Suppressor macrophage treated with lipopolysaccharide for 4 hours (primary cell): ENCODE data around the gene EPHX1.
A peak's percentile ranks its signal among the peaks of the same experiment; 100 is the strongest.
"Not testable (repeated sequence)": the region's sequence is repeated elsewhere in the genome, so short reads cannot be mapped to it uniquely, and the experiment has no call there.

Source experiments
- DNase-seq: peaks from one replicate; pipeline ENCODE4 v3.0.0-alpha.2; 2020

The EPHX1 gene

DNA sequence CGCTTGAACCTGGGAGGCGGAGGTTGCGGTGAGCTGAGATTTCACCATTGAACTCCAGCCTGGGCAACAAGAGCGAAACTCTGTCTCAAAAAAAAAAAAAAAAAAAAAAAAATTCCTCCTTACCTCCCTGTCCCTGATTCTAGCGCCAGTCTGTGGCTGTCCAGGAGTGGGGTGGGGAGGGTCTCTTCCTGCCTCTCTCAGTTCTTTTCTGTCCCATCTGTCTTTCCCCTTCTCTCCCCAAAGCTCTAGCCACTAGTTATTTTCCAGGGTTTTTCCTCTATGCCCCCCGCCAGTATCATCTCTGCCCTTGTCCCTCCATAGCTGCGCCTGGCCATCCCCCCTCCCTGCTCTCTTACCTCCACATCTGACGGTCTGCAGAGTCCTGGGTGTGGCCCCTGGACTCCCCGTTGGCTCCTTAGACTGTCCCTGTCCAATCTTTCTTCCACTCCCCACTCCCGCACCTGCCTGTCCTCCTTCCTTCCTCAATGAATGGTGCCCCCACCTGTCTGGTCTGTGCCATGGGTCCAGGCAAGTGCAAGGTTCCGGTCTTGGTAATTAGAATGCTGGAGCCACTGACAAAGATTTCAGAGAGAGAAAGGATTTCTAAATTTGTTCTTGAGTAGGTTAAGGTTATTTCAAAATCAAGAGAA is 73.8 kb downstream of the EPHX1 start:
- DNase-seq, result no peak

GRCh38 chr1:225885336-225885735 is 75.4 kb downstream of the EPHX1 start:
- peak; percentile 62 for DNase-seq

DNA sequence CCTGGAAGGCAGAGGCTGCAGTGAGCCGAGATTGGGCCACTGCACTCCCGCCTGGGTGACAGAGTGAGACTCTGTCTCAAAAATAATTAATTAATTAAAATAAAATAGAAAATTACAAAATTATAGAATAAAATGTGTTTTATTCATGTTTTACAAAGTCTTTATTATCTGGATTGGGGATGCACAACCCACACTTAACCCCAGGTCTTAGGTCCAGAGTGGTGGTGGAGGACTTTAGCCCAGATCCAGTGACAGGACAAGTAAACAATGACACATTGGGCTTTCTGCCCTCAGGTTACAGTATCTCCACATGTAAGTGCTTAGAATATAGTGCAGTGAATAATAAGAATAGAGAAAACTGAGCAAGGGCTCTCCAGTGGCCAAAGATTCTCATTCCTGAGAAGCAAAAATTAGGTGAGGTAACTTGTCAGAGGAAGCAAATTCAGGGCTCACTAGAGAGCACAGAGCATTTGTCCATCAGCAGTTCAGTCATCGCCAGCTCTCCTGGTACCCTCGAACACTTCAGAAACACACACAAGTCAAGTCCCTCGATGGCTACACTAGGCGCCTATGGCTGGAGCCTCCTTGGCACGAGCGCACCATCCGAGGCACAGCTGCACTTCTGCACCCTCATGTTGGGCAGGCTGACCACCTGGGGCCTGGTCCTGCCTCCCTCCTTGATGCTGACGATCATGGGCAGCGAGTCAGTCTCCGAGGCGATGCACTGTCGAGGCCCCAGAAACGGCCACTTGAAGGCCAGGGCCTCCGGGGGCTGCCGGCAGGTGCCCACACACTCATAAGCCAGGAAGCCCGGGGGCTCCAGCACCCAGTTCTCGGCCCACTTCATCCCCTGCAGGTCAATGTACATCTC is 76.5 kb downstream of the EPHX1 start:
- DNase-seq, result no peak

DNA sequence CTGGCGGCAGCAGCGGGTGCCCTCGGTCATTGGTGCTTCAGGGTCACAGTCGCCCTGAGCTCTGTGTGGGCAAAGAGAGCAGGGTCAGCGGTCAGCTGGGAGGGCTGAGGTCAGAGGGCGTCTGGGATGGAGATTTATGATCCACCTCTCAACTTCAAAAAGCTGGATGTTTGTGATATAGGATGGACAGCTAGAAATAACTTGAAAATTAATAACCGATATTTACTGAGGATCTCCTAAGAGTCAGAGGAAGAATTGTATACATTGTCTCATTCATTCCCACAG is 77.0 kb downstream of the EPHX1 start:
- DNase-seq, result no peak

DNA sequence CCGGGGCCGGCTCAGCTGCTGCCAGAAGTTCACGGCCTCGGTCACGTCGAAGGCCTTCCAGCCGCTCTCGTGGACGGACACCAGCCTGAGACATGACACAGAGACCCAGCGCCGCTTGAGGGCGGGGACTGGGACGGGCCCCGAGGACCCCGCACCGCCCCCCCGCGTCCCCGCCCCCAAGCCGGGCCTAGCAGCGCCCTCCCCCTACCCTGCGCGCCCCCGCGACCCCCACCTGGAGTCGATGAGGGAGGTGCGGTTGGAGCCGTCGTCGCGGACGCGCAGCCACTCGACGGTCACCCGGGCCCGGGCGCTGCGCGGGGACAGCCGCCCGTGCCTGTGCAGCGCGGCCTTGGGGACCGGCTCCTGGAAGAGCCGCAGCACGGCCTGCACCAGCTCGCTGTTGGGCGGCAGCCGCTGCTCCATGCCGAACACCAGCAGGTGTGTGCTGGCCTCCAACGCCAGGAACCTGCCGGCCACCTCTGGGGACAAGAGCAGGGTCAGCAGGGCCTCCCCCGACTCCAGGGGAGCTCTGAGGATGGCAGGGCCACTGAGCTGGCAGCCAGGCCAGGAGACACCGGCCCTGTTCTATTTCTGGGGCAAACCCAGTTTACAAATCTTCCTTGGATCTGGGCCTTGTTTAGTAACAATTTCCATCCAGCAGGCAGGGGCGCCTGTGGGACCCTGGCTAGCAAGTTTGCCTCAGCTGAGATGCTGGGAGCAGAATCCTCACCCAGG is 77.8 kb downstream of the EPHX1 start:
- DNase-seq, result not testable (repeated sequence)

- no peak for DNase-seq
These were observed 78.5 kb downstream of the EPHX1 start for GRCh38 chr1:225888289-225888897.

- DNase-seq, result no peak
These were observed 79.1 kb downstream of the EPHX1 start, which contains the start of gene LEFTY1 for GRCh38 chr1:225888898-225889601. Gene LEFTY1, minus strand, starts transcription at chr1:225889146. Its CDS starts 80 bp downstream, at chr1:225889066.

- DNase-seq, result no peak
These were observed 79.8 kb downstream of the EPHX1 start for GRCh38 chr1:225889743-225890142.

DNA sequence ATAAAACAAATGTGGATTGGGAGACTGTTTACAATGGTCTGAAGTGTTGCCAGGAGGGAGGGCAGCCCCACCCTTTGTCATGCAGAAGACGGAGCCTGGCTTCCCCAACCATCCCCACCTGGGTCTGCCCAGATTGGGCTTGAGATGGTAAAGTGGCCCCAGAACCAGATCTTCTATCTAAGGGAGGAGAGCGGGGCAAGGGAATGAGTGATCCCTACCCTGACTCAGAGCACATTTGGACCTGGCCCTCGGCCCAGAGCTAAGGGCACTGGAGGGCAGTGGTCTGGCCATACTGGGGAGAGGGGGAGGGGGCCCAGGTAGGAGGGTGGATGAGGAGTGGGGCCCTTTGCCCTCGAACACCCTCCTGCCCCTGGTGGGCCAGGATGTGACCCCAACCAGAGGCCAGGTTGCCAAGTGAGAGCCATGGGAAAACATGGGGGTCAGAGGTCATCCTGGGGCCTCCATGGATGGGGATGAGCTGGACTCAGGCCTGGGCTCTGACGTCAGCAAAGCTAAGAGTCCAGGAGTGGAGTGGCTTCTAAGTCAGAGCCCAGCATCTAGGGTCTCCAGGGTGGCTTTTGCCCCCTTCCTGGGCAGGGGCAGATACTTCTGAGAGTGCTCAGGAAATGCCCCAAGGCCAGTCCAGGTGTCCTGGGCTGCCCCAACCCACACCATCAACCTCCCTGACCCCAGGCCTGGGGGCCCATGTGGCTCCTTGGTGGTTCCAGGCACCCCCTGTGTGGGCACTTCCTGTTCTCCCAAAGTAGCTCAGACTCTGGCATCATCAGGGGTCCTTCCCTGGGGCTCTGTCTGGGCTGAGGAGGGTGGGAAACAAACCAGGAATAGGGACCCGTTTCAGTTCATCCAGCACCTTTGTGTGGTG is 80.7 kb downstream of the EPHX1 start:
- DNase-seq, result no peak

GRCh38 chr1:225891229-225891972 is 81.5 kb downstream of the EPHX1 start:
- DNase-seq, result no peak

GRCh38 chr1:225892307-225892706 is 82.4 kb downstream of the EPHX1 start:
- no peak for DNase-seq
